Measurements from ENCODE around the gene NAV3.

GRCh38 chr12:77895699-77896098 lies 65.0 kb downstream of the NAV3 start:
- TF ChIP-seq CTCF (IDR thresholded peaks at IDR 0.05) (no peak), POLR2A (IDR thresholded peaks at IDR 0.05) (no peak)
